Measurements from ENCODE around the gene MYO9A. TPM values are rescaled to one million over a fixed set of nuclear protein-coding genes. Genes with fewer than 3 reads are reported as not detected.

Gene MYO9A
- total RNA-seq, 1 donor from 2014 or later, result 50.6 TPM

GRCh38 chr15:72130272-72130671 lies 12.3 kb upstream of the MYO9A start:
- no peak for TF ChIP-seq CTCF (IDR thresholded peaks at IDR 0.05)
- Mint-ChIP-seq H3K4me1 (no peaks in the 10 kb centered on the region), H3K9me3 (no peaks in the 10 kb centered on the region), H3K27me3 (no peaks in the 10 kb centered on the region), H3K36me3 (ENCODE audit: low read depth) (no peaks in the 10 kb centered on the region), H3K4me3 (no peak overlapping the region), H3K27ac (no peak overlapping the region)
- POLR2A ChIA-PET, result no interaction called here
- intact Hi-C loops (cut with micrococcal nuclease), result no loop called here
- ATAC-seq (ENCODE audit: low read depth) (no peak), DNase-seq (no peak)
- CTCF ChIA-PET, result interaction anchor here (1.4 kb wide), 1 partner anchor 25 kb away, joined by 3 read pairs; no protein-coding TSS in a partner anchor

GRCh38 chr15:72128359-72128758 lies 10.4 kb upstream of the MYO9A start:
- DNase-seq, result no peak
- ChIA-PET CTCF (no interaction called here), POLR2A (interaction anchor here (0.5 to 0.7 kb wide), 2 partner anchors 32 to 286 kb away, joined by 3 to 4 read pairs; no protein-coding TSS in a partner anchor)
- H3K27ac Mint-ChIP-seq, result no peak overlapping the region
- no peaks in the 10 kb centered on the region for H3K9me3 Mint-ChIP-seq
- no peaks in the 10 kb centered on the region for H3K27me3 Mint-ChIP-seq
- no peak for ATAC-seq (ENCODE audit: low read depth)
- no peaks in the 10 kb centered on the region for H3K36me3 Mint-ChIP-seq (ENCODE audit: low read depth)
- TF ChIP-seq CTCF (IDR thresholded peaks at IDR 0.05), result no peak
- no peak overlapping the region for H3K4me3 Mint-ChIP-seq
- H3K4me1 Mint-ChIP-seq, result no peaks in the 10 kb centered on the region
- intact Hi-C loops (cut with micrococcal nuclease), result no loop called here

- ATAC-seq (ENCODE audit: low read depth), result no peak
- POLR2A ChIA-PET, result interaction anchor here (0.5 to 0.7 kb wide), 2 partner anchors 31 to 285 kb away, joined by 3 to 4 read pairs; no protein-coding TSS in a partner anchor
- intact Hi-C loops (cut with micrococcal nuclease), result no loop called here
These were observed 9.9 kb upstream of the MYO9A start for GRCh38 chr15:72127724-72128322.

GRCh38 chr15:72124218-72124617 lies 6.3 kb upstream of the MYO9A start:
- DNase-seq (no peak), ATAC-seq (ENCODE audit: low read depth) (no peak)
- Mint-ChIP-seq H3K27me3 (no peaks in the 10 kb centered on the region), H3K27ac (no peak overlapping the region), H3K4me3 (no peak overlapping the region), H3K4me1 (peaks cover 3% of the 10 kb centered on the region), H3K36me3 (ENCODE audit: low read depth) (no peaks in the 10 kb centered on the region), H3K9me3 (no peaks in the 10 kb centered on the region)
- POLR2A ChIA-PET, result no interaction called here
- CTCF ChIA-PET, result no interaction called here
- intact Hi-C loops (cut with micrococcal nuclease), result no loop called here
- no peak for TF ChIP-seq CTCF (IDR thresholded peaks at IDR 0.05)

More at GRCh38 chr15:72127724-72128322, 9.9 kb upstream of the MYO9A start:
- H3K27ac Mint-ChIP-seq, result no peak overlapping the region
- no peaks in the 10 kb centered on the region for H3K27me3 Mint-ChIP-seq
- no peak overlapping the region for H3K4me3 Mint-ChIP-seq
- no peaks in the 10 kb centered on the region for H3K9me3 Mint-ChIP-seq
- DNase-seq, result no peak
- H3K4me1 Mint-ChIP-seq, result no peaks in the 10 kb centered on the region
- TF ChIP-seq CTCF (IDR thresholded peaks at IDR 0.05), result no peak
- no peaks in the 10 kb centered on the region for H3K36me3 Mint-ChIP-seq (ENCODE audit: low read depth)
- CTCF ChIA-PET, result no interaction called here

- ATAC-seq (ENCODE audit: low read depth) (peak; percentile 64), DNase-seq (no peak)
- no peak for TF ChIP-seq CTCF (IDR thresholded peaks at IDR 0.05)
- Mint-ChIP-seq H3K27me3 (no peaks in the 10 kb centered on the region), H3K4me3 (peak overlapping the region; percentile 99), H3K36me3 (ENCODE audit: low read depth) (peaks cover 10% of the 10 kb centered on the region), H3K27ac (peak overlapping the region; percentile 99), H3K4me1 (peaks cover 33% of the 10 kb centered on the region), H3K9me3 (no peaks in the 10 kb centered on the region)
- ChIA-PET CTCF (no interaction called here), POLR2A (interaction anchor here (0.7 to 2.0 kb wide), 11 partner anchors 14 to 391 kb away, joined by 3 to 14 read pairs (median 4); partner anchors contain the start of gene PKM)
- intact Hi-C loops (cut with micrococcal nuclease), result loop anchor here (1.0 to 5.0 kb wide), 9 partner anchors 9 to 665 kb away; partner anchors contain the start of genes ADPGK, ARIH1, BBS4 and CELF6
These were observed 399 bp downstream of the MYO9A start for GRCh38 chr15:72117486-72118016.
